ENCODE data around the gene IFI27. TPM values are rescaled to one million over a fixed set of nuclear protein-coding genes. Genes with fewer than 3 reads are reported as not detected.
"Not testable (repeated sequence)": the region's sequence is repeated elsewhere in the genome, so short reads cannot be mapped to it uniquely, and the experiment has no call there.

The IFI27 gene
- total RNA-seq, 1 donor from 2014 or later, result 42.2 TPM

GRCh38 chr14:94153750-94154342 lies 43.3 kb downstream of the IFI27 start:
- intact Hi-C loops (cut with micrococcal nuclease), result no loop called here
- DNase-seq (ENCODE audit: low spot score), result no peak
- no peaks in the 10 kb centered on the region for H3K36me3 Mint-ChIP-seq (ENCODE audit: low read depth)
- peaks cover 13% of the 10 kb centered on the region for H3K4me1 Mint-ChIP-seq (ENCODE audit: low read depth)
- H3K27me3 Mint-ChIP-seq (ENCODE audit: insufficient read depth), result peaks cover 10% of the 10 kb centered on the region
- H3K27ac Mint-ChIP-seq, result no peak overlapping the region
- no peak overlapping the region for H3K4me3 Mint-ChIP-seq
- H3K9me3 Mint-ChIP-seq, result no peaks in the 10 kb centered on the region

GRCh38 chr14:94156143-94156542 lies 45.6 kb downstream of the IFI27 start:
- H3K9me3 Mint-ChIP-seq; H3K36me3 Mint-ChIP-seq (ENCODE audit: low read depth); H3K27me3 Mint-ChIP-seq (ENCODE audit: insufficient read depth); DNase-seq (ENCODE audit: low spot score); H3K4me3 Mint-ChIP-seq; H3K27ac Mint-ChIP-seq; intact Hi-C loops (cut with micrococcal nuclease): not testable (repeated sequence)
- H3K4me1 Mint-ChIP-seq (ENCODE audit: low read depth), result peaks cover 15% of the 10 kb centered on the region

- H3K4me3 Mint-ChIP-seq, result no peak overlapping the region
- H3K27me3 Mint-ChIP-seq (ENCODE audit: insufficient read depth), result peaks cover 4% of the 10 kb centered on the region
- H3K9me3 Mint-ChIP-seq, result no peaks in the 10 kb centered on the region
- peaks cover 24% of the 10 kb centered on the region for H3K4me1 Mint-ChIP-seq (ENCODE audit: low read depth)
- H3K36me3 Mint-ChIP-seq (ENCODE audit: low read depth), result no peaks in the 10 kb centered on the region
- DNase-seq (ENCODE audit: low spot score), result no peak
- intact Hi-C loops (cut with micrococcal nuclease), result no loop called here
- no peak overlapping the region for H3K27ac Mint-ChIP-seq
These were observed 46.7 kb downstream of the IFI27 start for GRCh38 chr14:94157197-94157596.

GRCh38 chr14:94158239-94158883 lies 47.8 kb downstream of the IFI27 start:
- H3K4me1 Mint-ChIP-seq (ENCODE audit: low read depth), result peaks cover 33% of the 10 kb centered on the region
- H3K27ac Mint-ChIP-seq, result no peak overlapping the region
- no peak for DNase-seq (ENCODE audit: low spot score)
- H3K4me3 Mint-ChIP-seq, result no peak overlapping the region
- intact Hi-C loops (cut with micrococcal nuclease), result no loop called here
- no peaks in the 10 kb centered on the region for H3K9me3 Mint-ChIP-seq
- H3K27me3 Mint-ChIP-seq (ENCODE audit: insufficient read depth), result peaks cover 2% of the 10 kb centered on the region
- H3K36me3 Mint-ChIP-seq (ENCODE audit: low read depth), result no peaks in the 10 kb centered on the region

- peaks cover 2% of the 10 kb centered on the region for H3K27me3 Mint-ChIP-seq (ENCODE audit: insufficient read depth)
- no peaks in the 10 kb centered on the region for H3K36me3 Mint-ChIP-seq (ENCODE audit: low read depth)
- peaks cover 51% of the 10 kb centered on the region for H3K4me1 Mint-ChIP-seq (ENCODE audit: low read depth)
- no peak overlapping the region for H3K4me3 Mint-ChIP-seq
- H3K27ac Mint-ChIP-seq, result no peak overlapping the region
- intact Hi-C loops (cut with micrococcal nuclease), result no loop called here
- DNase-seq (ENCODE audit: low spot score), result no peak
- no peaks in the 10 kb centered on the region for H3K9me3 Mint-ChIP-seq
These were observed 50.5 kb downstream of the IFI27 start for GRCh38 chr14:94161058-94161457.

- H3K4me3 Mint-ChIP-seq, result no peak overlapping the region
- no peaks in the 10 kb centered on the region for H3K9me3 Mint-ChIP-seq
- H3K36me3 Mint-ChIP-seq (ENCODE audit: low read depth), result no peaks in the 10 kb centered on the region
- peaks cover 51% of the 10 kb centered on the region for H3K4me1 Mint-ChIP-seq (ENCODE audit: low read depth)
- peaks cover 3% of the 10 kb centered on the region for H3K27me3 Mint-ChIP-seq (ENCODE audit: insufficient read depth)
- intact Hi-C loops (cut with micrococcal nuclease), result loop anchor here (2.0 kb wide), 1 partner anchor 15 kb away; no protein-coding TSS in a partner anchor
- no peak overlapping the region for H3K27ac Mint-ChIP-seq
- DNase-seq (ENCODE audit: low spot score), result no peak
These were observed 51.4 kb downstream of the IFI27 start for GRCh38 chr14:94161981-94162380.

GRCh38 chr14:94162466-94162865 lies 51.9 kb downstream of the IFI27 start:
- intact Hi-C loops (cut with micrococcal nuclease), result loop anchor here (2.0 kb wide), 1 partner anchor 14 kb away; no protein-coding TSS in a partner anchor

GRCh38 chr14:94163796-94164195 lies 53.3 kb downstream of the IFI27 start:
- H3K4me1 Mint-ChIP-seq (ENCODE audit: low read depth), result peaks cover 38% of the 10 kb centered on the region
- H3K27ac Mint-ChIP-seq, result no peak overlapping the region
- H3K4me3 Mint-ChIP-seq, result no peak overlapping the region
- no peaks in the 10 kb centered on the region for H3K9me3 Mint-ChIP-seq
- H3K36me3 Mint-ChIP-seq (ENCODE audit: low read depth), result no peaks in the 10 kb centered on the region
- intact Hi-C loops (cut with micrococcal nuclease), result loop anchor here (2.0 kb wide), 1 partner anchor 13 kb away; no protein-coding TSS in a partner anchor
- no peak for DNase-seq (ENCODE audit: low spot score)
- peaks cover 1% of the 10 kb centered on the region for H3K27me3 Mint-ChIP-seq (ENCODE audit: insufficient read depth)

More at GRCh38 chr14:94162466-94162865, 51.9 kb downstream of the IFI27 start:
- no peaks in the 10 kb centered on the region for H3K36me3 Mint-ChIP-seq (ENCODE audit: low read depth)
- no peak for DNase-seq (ENCODE audit: low spot score)
- H3K27me3 Mint-ChIP-seq (ENCODE audit: insufficient read depth), result peaks cover 3% of the 10 kb centered on the region
- peaks cover 51% of the 10 kb centered on the region for H3K4me1 Mint-ChIP-seq (ENCODE audit: low read depth)
- no peaks in the 10 kb centered on the region for H3K9me3 Mint-ChIP-seq
- H3K27ac Mint-ChIP-seq, result no peak overlapping the region
- no peak overlapping the region for H3K4me3 Mint-ChIP-seq

GRCh38 chr14:94164685-94165431 lies 54.3 kb downstream of the IFI27 start:
- peak overlapping the region; percentile 71 for H3K27ac Mint-ChIP-seq
- DNase-seq (ENCODE audit: low spot score), result no peak
- no peak overlapping the region for H3K4me3 Mint-ChIP-seq
- H3K27me3 Mint-ChIP-seq (ENCODE audit: insufficient read depth), result peaks cover 4% of the 10 kb centered on the region
- intact Hi-C loops (cut with micrococcal nuclease), result no loop called here
- H3K4me1 Mint-ChIP-seq (ENCODE audit: low read depth), result peaks cover 37% of the 10 kb centered on the region
- no peaks in the 10 kb centered on the region for H3K36me3 Mint-ChIP-seq (ENCODE audit: low read depth)
- no peaks in the 10 kb centered on the region for H3K9me3 Mint-ChIP-seq

GRCh38 chr14:94165744-94166143 lies 55.2 kb downstream of the IFI27 start:
- Mint-ChIP-seq H3K36me3 (ENCODE audit: low read depth) (no peaks in the 10 kb centered on the region), H3K4me1 (ENCODE audit: low read depth) (peaks cover 37% of the 10 kb centered on the region), H3K9me3 (no peaks in the 10 kb centered on the region), H3K27me3 (ENCODE audit: insufficient read depth) (peaks cover 9% of the 10 kb centered on the region), H3K4me3 (no peak overlapping the region), H3K27ac (peak overlapping the region; percentile 55)
- intact Hi-C loops (cut with micrococcal nuclease), result no loop called here
- DNase-seq (ENCODE audit: low spot score), result no peak

Other genes with a start within 250 kb of the IFI27 start
- gene FAM181A, start 183.4 kb upstream of the IFI27 start, total RNA-seq, result not detected in 2 replicates
- gene ASB2, start 134.2 kb upstream of the IFI27 start, total RNA-seq, result 21.1 and 23.4 TPM in 2 replicates
- gene CCDC197, start 113.4 kb upstream of the IFI27 start, total RNA-seq, result 0.13 TPM in 1 of 2 replicates, not detected in the other
- 1.5 TPM in 2 replicates for gene OTUB2, start 84.4 kb upstream of the IFI27 start, total RNA-seq
- gene DDX24, start 29.5 kb upstream of the IFI27 start, total RNA-seq, result 252 and 271 TPM in 2 replicates
- gene IFI27L1, start 29.4 kb upstream of the IFI27 start, total RNA-seq, result 22.0 and 22.7 TPM in 2 replicates
- 33.5 and 36.1 TPM in 2 replicates for gene IFI27L2, start 18.9 kb downstream of the IFI27 start, total RNA-seq
- 2.2 and 2.4 TPM in 2 replicates for gene PPP4R4, start 63.6 kb downstream of the IFI27 start, total RNA-seq
- gene SERPINA10, start 182.5 kb downstream of the IFI27 start, total RNA-seq, result not detected in 2 replicates
- not detected in 2 replicates for gene SERPINA6, start 212.6 kb downstream of the IFI27 start, total RNA-seq